ENCODE data around the gene SPG7. TPM values are rescaled to one million over a fixed set of nuclear protein-coding genes. Genes with fewer than 3 reads are reported as not detected.

SPG7 gene
- total and polyA plus RNA-seq, 3 experiments from 2014 or later: 48.2 to 79.5 (median 77.4) TPM

DNA sequence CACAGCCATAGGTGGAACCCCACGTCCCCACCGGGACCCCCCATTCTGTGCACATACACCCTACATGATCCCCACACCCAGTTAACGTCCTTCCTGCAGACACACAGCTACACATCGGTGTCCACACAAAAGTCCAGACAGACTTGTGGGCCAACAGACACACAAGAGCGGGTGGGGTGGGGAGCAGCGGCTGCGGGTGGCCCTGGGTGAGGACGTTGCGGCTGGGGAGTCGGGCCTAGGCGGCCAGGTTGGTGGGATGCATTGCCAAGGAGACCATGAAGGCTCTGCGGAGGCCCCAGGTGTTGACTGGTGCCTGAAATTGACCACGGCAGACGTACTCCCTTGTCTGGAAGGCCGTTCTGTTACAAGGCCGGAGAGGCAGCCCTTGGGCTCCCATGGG is 96.6 kb downstream of the SPG7 start:
- POLR2A ChIA-PET: no interaction called here
- H3K4me1 ChIP-seq (ENCODE audit: insufficient read depth, low read length): peaks cover 11% of the 10 kb centered on the region
- Mint-ChIP-seq H3K27me3 (peaks cover 0 to 3% of the 10 kb centered on the region in 2 donors), H3K4me3 (no peak overlapping the region), H3K36me3 (no peaks in the 10 kb centered on the region), H3K4me1 (peaks cover 14 to 25% (median 15%) of the 10 kb centered on the region in 3 donors), H3K27ac (no peak overlapping the region), H3K9me3 (no peaks in the 10 kb centered on the region)
- CTCF ChIA-PET: no interaction called here
- H3K9me3 ChIP-seq (ENCODE audit: low read length): no peaks in the 10 kb centered on the region
- H3K36me3 ChIP-seq (ENCODE audit: insufficient read depth, low read length): no peaks in the 10 kb centered on the region
- H3K27me3 ChIP-seq (ENCODE audit: insufficient read depth, low read length, poor library complexity, severe bottlenecking): no peaks in the 10 kb centered on the region
- no peak overlapping the region for H3K4me3 ChIP-seq (ENCODE audit: low read length)
- H3K27ac ChIP-seq (ENCODE audit: low read depth, low read length): no peak overlapping the region
- DNase-seq: no peak

DNA sequence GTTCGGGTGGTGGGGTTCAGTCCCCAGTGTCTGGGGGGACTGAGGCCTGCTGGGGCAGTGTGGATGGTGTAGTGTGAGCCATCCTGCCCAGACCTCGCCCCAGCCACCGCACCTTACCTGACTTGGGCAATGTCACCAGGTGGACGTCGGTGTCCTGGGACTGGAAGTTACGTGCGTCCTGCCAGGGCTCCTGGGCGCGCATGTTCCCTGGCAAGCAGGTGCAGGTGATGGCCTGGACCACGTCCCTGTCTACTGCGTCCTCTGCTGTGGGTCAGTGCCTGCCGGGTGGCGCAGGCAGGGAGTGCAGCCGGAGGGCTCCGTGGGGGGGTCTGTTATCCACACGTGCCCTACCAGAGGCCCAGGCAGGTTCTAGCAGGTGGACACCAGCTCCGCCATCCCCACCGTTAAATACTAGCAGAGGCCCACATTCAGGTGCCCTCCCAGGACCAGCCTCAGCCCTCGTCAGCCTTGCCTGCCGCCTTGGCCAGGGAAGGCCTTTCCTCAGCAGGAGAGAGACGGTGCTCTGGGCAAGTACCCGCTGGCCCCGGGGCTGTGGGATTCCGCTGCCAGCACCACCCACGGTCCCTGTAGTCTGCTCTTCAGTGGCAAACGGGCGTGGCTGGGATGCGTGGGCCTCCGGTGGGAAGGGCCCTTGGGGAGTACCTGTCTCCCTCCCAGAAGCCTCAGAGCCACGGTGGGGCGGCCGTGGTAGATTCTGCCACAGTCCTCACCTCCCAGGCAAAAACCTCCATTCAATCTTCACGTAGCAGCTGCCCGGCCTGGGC is 97.2 kb downstream of the SPG7 start:
- no peaks in the 10 kb centered on the region for H3K9me3 ChIP-seq (ENCODE audit: low read length)
- Mint-ChIP-seq H3K4me3 (no peak overlapping the region), H3K27me3 (peaks cover 0 to 3% of the 10 kb centered on the region in 2 donors), H3K4me1 (peaks cover 13 to 19% (median 14%) of the 10 kb centered on the region in 3 donors), H3K9me3 (no peaks in the 10 kb centered on the region), H3K27ac (no peak overlapping the region), H3K36me3 (no peaks in the 10 kb centered on the region)
- no peak overlapping the region for H3K27ac ChIP-seq (ENCODE audit: low read depth, low read length)
- POLR2A ChIA-PET: no interaction called here
- DNase-seq: no peak
- H3K4me1 ChIP-seq (ENCODE audit: insufficient read depth, low read length): peaks cover 11% of the 10 kb centered on the region
- no peak overlapping the region for H3K4me3 ChIP-seq (ENCODE audit: low read length)
- CTCF ChIA-PET: no interaction called here
- no peaks in the 10 kb centered on the region for H3K27me3 ChIP-seq (ENCODE audit: insufficient read depth, low read length, poor library complexity, severe bottlenecking)
- no peaks in the 10 kb centered on the region for H3K36me3 ChIP-seq (ENCODE audit: insufficient read depth, low read length)

DNA sequence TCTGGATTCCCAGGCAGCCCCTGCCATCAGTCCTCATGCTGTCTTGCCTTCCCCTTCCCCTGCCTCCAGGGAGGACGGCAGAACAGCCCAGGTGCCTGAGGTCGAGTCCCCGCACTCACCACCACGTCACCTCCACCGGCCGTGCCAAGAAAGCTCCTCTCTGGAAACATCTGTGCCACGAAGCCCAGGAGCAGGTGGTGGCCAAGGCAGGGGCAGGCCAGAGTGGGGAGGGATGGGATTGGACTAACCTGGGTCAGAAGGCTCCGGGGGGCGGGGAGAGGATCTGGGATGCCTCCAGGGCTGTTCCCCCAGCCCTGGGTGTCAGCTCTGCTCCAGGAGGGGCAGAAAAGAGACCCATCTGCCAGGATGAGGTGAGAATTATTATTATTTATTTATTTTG is 97.8 kb downstream of the SPG7 start:
- no peaks in the 10 kb centered on the region for H3K27me3 ChIP-seq (ENCODE audit: insufficient read depth, low read length, poor library complexity, severe bottlenecking)
- Mint-ChIP-seq H3K27me3 (peaks cover 0 to 3% of the 10 kb centered on the region in 2 donors), H3K4me1 (peaks cover 12 to 14% (median 13%) of the 10 kb centered on the region in 3 donors), H3K9me3 (no peaks in the 10 kb centered on the region), H3K36me3 (no peaks in the 10 kb centered on the region), H3K4me3 (no peak overlapping the region), H3K27ac (no peak overlapping the region)
- no peaks in the 10 kb centered on the region for H3K36me3 ChIP-seq (ENCODE audit: insufficient read depth, low read length)
- no peak overlapping the region for H3K4me3 ChIP-seq (ENCODE audit: low read length)
- CTCF ChIA-PET: no interaction called here
- POLR2A ChIA-PET: no interaction called here
- no peak for DNase-seq
- H3K27ac ChIP-seq (ENCODE audit: low read depth, low read length): no peak overlapping the region
- H3K4me1 ChIP-seq (ENCODE audit: insufficient read depth, low read length): peaks cover 11% of the 10 kb centered on the region
- H3K9me3 ChIP-seq (ENCODE audit: low read length): no peaks in the 10 kb centered on the region

Other genes starting within 250 kb of the SPG7 start
- 100 to 1,000 TPM; 130 to 150 TPM for gene ANKRD11, start 17.8 kb upstream of the SPG7 start, total RNA-seq
- 39.8 TPM for gene ANKRD11, start 17.8 kb upstream of the SPG7 start, polyA plus RNA-seq
- gene RPL13, start 52.3 kb downstream of the SPG7 start, total RNA-seq: 1,000 to 10,000 TPM; 2,710 to 2,878 TPM
- 5,211 TPM for gene RPL13, start 52.3 kb downstream of the SPG7 start, polyA plus RNA-seq
- 1 to 10 TPM; 3.2 to 6.1 TPM for gene CPNE7, start 67.4 kb downstream of the SPG7 start, total RNA-seq
- gene CPNE7, start 67.4 kb downstream of the SPG7 start, polyA plus RNA-seq: 12.9 TPM
- not detected for gene DPEP1, start 105.2 kb downstream of the SPG7 start, total RNA-seq
- gene DPEP1, start 105.2 kb downstream of the SPG7 start, polyA plus RNA-seq: not detected
- gene CHMP1A, start 149.3 kb downstream of the SPG7 start, total RNA-seq: 10 to 100 TPM; 81.4 to 94.0 TPM
- 72.1 TPM for gene CHMP1A, start 149.3 kb downstream of the SPG7 start, polyA plus RNA-seq
- 10 to 100 TPM; 16.9 TPM for gene SPATA33, start 149.4 kb downstream of the SPG7 start, total RNA-seq
- gene SPATA33, start 149.4 kb downstream of the SPG7 start, polyA plus RNA-seq: 2.3 TPM
- 10 to 100 TPM; 74.8 to 79.0 TPM for gene CDK10, start 178.3 kb downstream of the SPG7 start, total RNA-seq
- gene CDK10, start 178.3 kb downstream of the SPG7 start, polyA plus RNA-seq: 31.8 TPM
- gene SPATA2L, start 193.3 kb downstream of the SPG7 start, total RNA-seq: 1 to 10 TPM; 7.0 to 7.6 TPM
- gene SPATA2L, start 193.3 kb downstream of the SPG7 start, polyA plus RNA-seq: 10.3 TPM
- gene VPS9D1, start 212.5 kb downstream of the SPG7 start, total RNA-seq: 1 to 10 TPM; 3.7 to 4.0 TPM
- gene VPS9D1, start 212.5 kb downstream of the SPG7 start, polyA plus RNA-seq: 1.6 TPM
- 10 to 100 TPM; 35.6 to 36.6 TPM for gene ZNF276, start 213.1 kb downstream of the SPG7 start, total RNA-seq
- 47.3 TPM for gene ZNF276, start 213.1 kb downstream of the SPG7 start, polyA plus RNA-seq